HEK293 (cell line): ENCODE measurements around the gene GMDS.

Experiments
- CTCF ChIA-PET: fragments of 350-600 bp; formaldehyde crosslinking; extraction: SDS; loops from one replicate; lab custom pipeline; 2021; ENCODE audit warnings: antibody characterized with exemption; lab: Yijun Ruan, JAX
- POLR2A ChIA-PET: fragments of 300-600 bp; formaldehyde crosslinking; extraction: SDS; loops from one replicate; lab custom pipeline; 2020; ENCODE audit warnings: antibody characterized with exemption, inconsistent platforms; lab: Yijun Ruan, JAX
- H3K27ac ChIP-seq: fragments of 200-500 bp; sonication (Bioruptor generic); 2 replicates; pipeline ENCODE4 v1.5.1; 2014; ENCODE audit warnings: low read depth, low read length, control low read depth, inconsistent platforms; ENCODE audit errors: extremely low read depth
- H3K36me3 ChIP-seq, 2 experiments: fragments of 200-500 bp in 1 of 2; sonication (Bioruptor generic) in 1 of 2; 1 replicate in 1 of 2; 2 replicates in 1 of 2; pipeline ENCODE4 v1.5.1; 2014 to 2017; ENCODE audit warnings: inconsistent platforms in 2 of 2, low read length in 2 of 2; ENCODE audit not compliant: control insufficient read depth in 2 of 2, insufficient read depth in 1 of 2
- H3K4me1 ChIP-seq: fragments of 200-500 bp; sonication (Bioruptor generic); 2 replicates; pipeline ENCODE4 v1.5.1; 2014; ENCODE audit warnings: mild to moderate bottlenecking, low read length, inconsistent platforms; ENCODE audit not compliant: control insufficient read depth, insufficient read depth
- H3K4me3 ChIP-seq: 2 replicates; pipeline ENCODE4 v1.5.1; 2011; ENCODE audit warnings: low read depth, mild to moderate bottlenecking, control low read depth, low read length, moderate library complexity
- H3K9me3 ChIP-seq: fragments of 200-500 bp; sonication (Bioruptor generic); 2 replicates; pipeline ENCODE4 v1.5.1; 2014; ENCODE audit warnings: low read depth, low read length, inconsistent platforms; ENCODE audit not compliant: control insufficient read depth, insufficient read depth
- BCL11A ChIP-seq: fragments of 450-650 bp; formaldehyde crosslinking; IDR thresholded peaks from 2 replicates; pipeline ENCODE4 v1.5.1; 2016; ENCODE audit warnings: low read depth, missing biosample characterization, missing genetic modification characterization
- BCL6B ChIP-seq: fragments of 450-650 bp; formaldehyde crosslinking; IDR thresholded peaks from 2 replicates; pipeline ENCODE4 v1.5.1; 2017; ENCODE audit warnings: missing biosample characterization, missing genetic modification characterization
- CTCF ChIP-seq: fragments of 450-650 bp; formaldehyde crosslinking; IDR thresholded peaks from 2 replicates; pipeline ENCODE4 v1.5.1; 2016; ENCODE audit warnings: missing biosample characterization, missing genetic modification characterization
- GLI4 ChIP-seq: fragments of 450-650 bp; formaldehyde crosslinking; IDR thresholded peaks from 2 replicates; pipeline ENCODE4 v1.5.1; 2016; ENCODE audit warnings: missing biosample characterization, missing genetic modification characterization
- GLIS2 ChIP-seq: fragments of 450-650 bp; formaldehyde crosslinking; IDR thresholded peaks from 2 replicates; pipeline ENCODE4 v1.5.1; 2016; ENCODE audit warnings: missing biosample characterization, missing genetic modification characterization
- HOXA7 ChIP-seq: sonication (generic); formaldehyde crosslinking; IDR thresholded peaks from 2 replicates; pipeline ENCODE4 v1.8.1; 2022; ENCODE audit warnings: missing genetic modification reagents, borderline replicate concordance
- PRDM6 ChIP-seq: fragments of 450-650 bp; formaldehyde crosslinking; IDR thresholded peaks from 2 replicates; pipeline ENCODE4 v1.5.1; 2017; ENCODE audit warnings: missing biosample characterization, missing genetic modification characterization
- SETDB1 ChIP-seq: IDR thresholded peaks from one replicate; pipeline ENCODE4 v1.6.1; 2017; ENCODE audit warnings: mild to moderate bottlenecking, low read length, moderate library complexity, mixed read lengths; ENCODE audit not compliant: insufficient read length
- TRIM28 ChIP-seq: IDR thresholded peaks from 2 replicates; pipeline ENCODE4 v1.6.1; 2011; ENCODE audit warnings: low read length, control low read depth, borderline replicate concordance
- WT1 ChIP-seq: fragments of 450-650 bp; formaldehyde crosslinking; IDR thresholded peaks from 2 replicates; pipeline ENCODE4 v1.5.1; 2016; ENCODE audit warnings: missing biosample characterization, missing genetic modification characterization
- ZBTB10 ChIP-seq: fragments of 450-650 bp; formaldehyde crosslinking; IDR thresholded peaks from 2 replicates; pipeline ENCODE4 v1.5.1; 2016; ENCODE audit warnings: missing biosample characterization, missing genetic modification characterization
- ZBTB21 ChIP-seq: fragments of 450-650 bp; formaldehyde crosslinking; IDR thresholded peaks from 2 replicates; pipeline ENCODE4 v1.5.1; 2017; ENCODE audit warnings: missing biosample characterization, missing genetic modification characterization
- ZBTB49 ChIP-seq: fragments of 450-650 bp; formaldehyde crosslinking; IDR thresholded peaks from 2 replicates; pipeline ENCODE4 v1.5.1; 2016; ENCODE audit warnings: missing biosample characterization, missing genetic modification characterization, low read depth
- ZNF140 ChIP-seq: fragments of 450-650 bp; formaldehyde crosslinking; IDR thresholded peaks from 2 replicates; pipeline ENCODE4 v1.5.1; 2016; ENCODE audit warnings: missing biosample characterization, missing genetic modification characterization
- ZNF169 ChIP-seq: fragments of 450-650 bp; formaldehyde crosslinking; IDR thresholded peaks from 2 replicates; pipeline ENCODE4 v1.5.1; 2016; ENCODE audit warnings: missing biosample characterization, missing genetic modification characterization
- ZNF211 ChIP-seq: fragments of 450-650 bp; formaldehyde crosslinking; IDR thresholded peaks from 2 replicates; pipeline ENCODE4 v1.5.1; 2016; ENCODE audit warnings: low read depth, missing biosample characterization, missing genetic modification characterization
- ZNF223 ChIP-seq: fragments of 450-650 bp; formaldehyde crosslinking; IDR thresholded peaks from 2 replicates; pipeline ENCODE4 v1.5.1; 2016; ENCODE audit warnings: missing biosample characterization, missing genetic modification characterization
- ZNF416 ChIP-seq: fragments of 450-650 bp; formaldehyde crosslinking; IDR thresholded peaks from 2 replicates; pipeline ENCODE4 v1.5.1; 2016; ENCODE audit warnings: missing biosample characterization, missing genetic modification characterization
- ZNF600 ChIP-seq: fragments of 450-650 bp; formaldehyde crosslinking; IDR thresholded peaks from 2 replicates; pipeline ENCODE4 v1.5.1; 2016; ENCODE audit warnings: missing biosample characterization, missing genetic modification characterization
- ZNF677 ChIP-seq: fragments of 450-650 bp; IDR thresholded peaks from 2 replicates; pipeline ENCODE4 v1.5.0; 2018; ENCODE audit warnings: missing biosample characterization, mild to moderate bottlenecking, missing genetic modification characterization, moderate library complexity
- ZNF792 ChIP-seq: fragments of 450-650 bp; formaldehyde crosslinking; IDR thresholded peaks from 2 replicates; pipeline ENCODE4 v1.5.1; 2016; ENCODE audit warnings: missing biosample characterization, missing genetic modification characterization

The GMDS gene

GRCh38 chr6:1634081-1634480 is 611.3 kb downstream of the GMDS start:
- POLR2A ChIA-PET: no interaction called here
- Histone ChIP-seq H3K9me3 (no peaks in the 10 kb centered on the region), H3K27ac (no peak overlapping the region)
- TF ChIP-seq CTCF (tag by site-specific recombination) (peak; percentile 72), ZNF600 (tag by site-specific recombination) (peak; percentile 90), ZNF169 (no peak)
- TF ChIP-seq, all 188 proteins: peak for 2
- no peak overlapping the region for H3K4me3 ChIP-seq
- no peaks in the 10 kb centered on the region for H3K36me3 ChIP-seq
- CTCF ChIA-PET: interaction anchor here (0.7 kb wide), 1 partner anchor 174 kb away, joined by 4 read pairs; no protein-coding TSS in a partner anchor
- peaks cover 15% of the 10 kb centered on the region for H3K4me1 ChIP-seq

GRCh38 chr6:1633366-1634021 is 611.9 kb downstream of the GMDS start:
- Histone ChIP-seq H3K4me3 (no peak overlapping the region), H3K9me3 (no peaks in the 10 kb centered on the region), H3K27ac (no peak overlapping the region), H3K4me1 (peaks cover 15% of the 10 kb centered on the region), H3K36me3 (no peaks in the 10 kb centered on the region)
- ChIA-PET POLR2A (no interaction called here), CTCF (interaction anchor here (0.7 kb wide), 1 partner anchor 175 kb away, joined by 4 read pairs; no protein-coding TSS in a partner anchor)
- no peak for TF ChIP-seq ZNF140 (tag by site-specific recombination)
- TF ChIP-seq ZBTB21 (tag by site-specific recombination): no peak
- no peak for TF ChIP-seq BCL11A (tag by site-specific recombination)
- no peak for TF ChIP-seq TRIM28
- TF ChIP-seq ZNF223: no peak
- no peak for TF ChIP-seq ZBTB49 (tag by site-specific recombination)
- TF ChIP-seq GLI4 (tag by site-specific recombination): no peak
- TF ChIP-seq ZNF677 (tag by site-specific recombination): no peak
- TF ChIP-seq HOXA7 (CRISPR knock-in tag): no peak
- no peak for TF ChIP-seq SETDB1

GRCh38 chr6:1631251-1631650 is 614.2 kb downstream of the GMDS start:
- Histone ChIP-seq H3K36me3 (no peaks in the 10 kb centered on the region), H3K9me3 (no peaks in the 10 kb centered on the region), H3K4me1 (peaks cover 32% of the 10 kb centered on the region), H3K27ac (peak overlapping the region; percentile 42), H3K4me3 (no peak overlapping the region)
- TF ChIP-seq ZNF416 (tag by site-specific recombination) (no peak), ZNF792 (no peak), BCL6B (tag by site-specific recombination) (no peak), PRDM6 (no peak), GLIS2 (tag by site-specific recombination) (no peak), ZNF211 (tag by site-specific recombination) (no peak), WT1 (0 out of 2 replicates have a peak, but pooled peaks have one; percentile 47), ZBTB10 (tag by site-specific recombination) (no peak)
- CTCF ChIA-PET: interaction anchor here (0.8 kb wide), 1 partner anchor 11 kb away, joined by 3 read pairs; no protein-coding TSS in a partner anchor
- POLR2A ChIA-PET: interaction anchor here (1.7 to 3.0 kb wide), 3 partner anchors 14 to 36 kb away, joined by 6 to 15 read pairs (median 6); partner anchors contain the start of gene FOXC1
